Ovary (tissue), 9 donors: ENCODE measurements around the gene ZNF839. TPM values are rescaled to one million over a fixed set of nuclear protein-coding genes. Genes with fewer than 3 reads are reported as not detected.

Source experiments
- DNase-seq, 5 donors: peaks; one replicate each; pipeline ENCODE4 v3.0.0-alpha.2; 2019 to 2020
- H3K27ac ChIP-seq, 2 donors: fragments of 200-600 bp; one replicate each; pipeline versions ENCODE4 v1.5.1 to v1.8.0; 2019 to 2022
- H3K27me3 ChIP-seq: fragments of 200-600 bp; one replicate; pipeline ENCODE4 v1.8.0; 2022
- H3K36me3 ChIP-seq: fragments of 200-600 bp; sonication (generic); one replicate; pipeline ENCODE4 v1.5.1; 2019
- H3K4me1 ChIP-seq: one replicate; pipeline ENCODE4 v1.8.1; 2013; ENCODE audit warnings: mild to moderate bottlenecking, moderate library complexity; ENCODE audit not compliant: insufficient read depth
- H3K4me3 ChIP-seq: fragments of 200-600 bp; sonication (generic); one replicate; pipeline ENCODE4 v1.5.1; 2017
- H3K9me3 ChIP-seq, 2 donors: fragments of 200-600 bp in 1 of 2; sonication (generic) in 1 of 2; one replicate each; pipeline versions ENCODE4 v1.5.1 to v1.8.1; 2013 to 2019; ENCODE audit warnings: mild to moderate bottlenecking in 1 of 2, moderate library complexity in 1 of 2
- EP300 ChIP-seq: sonication (generic); formaldehyde crosslinking; IDR thresholded peaks from one replicate; pipeline ENCODE4 v1.6.1; 2017; ENCODE audit warnings: antibody characterized with exemption
- POLR2A ChIP-seq: fragments of 450-650 bp; IDR thresholded peaks from one replicate; pipeline ENCODE4 v1.6.1; 2017; ENCODE audit warnings: antibody characterized with exemption, mild to moderate bottlenecking, moderate library complexity
- WGBS, 3 donors: extraction: QIAGEN DNeasy Blood & Tissue Kit in 1 of 3; methylation state at CpG; one replicate each; pipeline versions ENCODE4 v1.1.5 to v1.1.7; 2013 to 2017; 5-methylcytosine and 5-hydroxymethylcytosine counted together
- intact Hi-C, 4 donors: fragments of 100-400 bp; cut with DNase I; formaldehyde crosslinking; loops; one replicate each; pipeline versions ENCODE4 v1.11.0 to v1.15.1; 2022 to 2023
- polyA plus RNA-seq, 2 donors: library from polyadenylated mRNA; stranded (reverse); fragments of 200-250 nt in 1 of 2; fragments of 350-450 nt in 1 of 2; fragmentation: Illumina TruSeq in 1 of 2; extraction: RNeasy Lipid Tissue Mini Kit (QIAGEN cat#74804) in 1 of 2; gene quantifications; one replicate each; pipeline ENCODE4 v1.2.3, GENCODE V29; 2013 to 2014
- total RNA-seq, 7 donors: library from RNA; depleted of rRNA in 2 of 7; stranded (reverse); fragments of >200 nt in 2 of 7; fragmentation: NEBNext Ultra II Directional in 3 of 7; extraction: Animal tissue kit (Norgen Biotek cat#: 25700) in 3 of 7; gene quantifications; one replicate each; pipeline versions ENCODE4 v1.1.0 to v1.2.4, GENCODE V29; 2016 to 2023
- TF ChIP-seq, protein P1 (sequence below), 3 donors: fragments of 450-650 bp in 2 of 3; fragments of 200-600 bp in 1 of 3; IDR thresholded peaks; one replicate each; pipeline versions ENCODE4 v1.5.1 to v1.8.0; 2016 to 2022; ENCODE audit warnings: antibody characterized with exemption in 3 of 3, mild to moderate bottlenecking in 1 of 3
- donor health status: DM: no; HTN: no; CAD: no; lungs with moderate emphysema.
- donor health status: DM: no; HTN: no; CAD: no.
- donor health status: Bipolar disorder and iron deficiency.
- donor health status: DM: yes; HTN: yes; CAD: no.
- donor health status: DM: no; HTN: no; CAD: no.
- donor health status: DM: yes; HTN: yes; CAD: no.

Gene ZNF839
- total and polyA plus RNA-seq, 9 donors: 6.4 to 14.9 (median 12.2) TPM

DNA sequence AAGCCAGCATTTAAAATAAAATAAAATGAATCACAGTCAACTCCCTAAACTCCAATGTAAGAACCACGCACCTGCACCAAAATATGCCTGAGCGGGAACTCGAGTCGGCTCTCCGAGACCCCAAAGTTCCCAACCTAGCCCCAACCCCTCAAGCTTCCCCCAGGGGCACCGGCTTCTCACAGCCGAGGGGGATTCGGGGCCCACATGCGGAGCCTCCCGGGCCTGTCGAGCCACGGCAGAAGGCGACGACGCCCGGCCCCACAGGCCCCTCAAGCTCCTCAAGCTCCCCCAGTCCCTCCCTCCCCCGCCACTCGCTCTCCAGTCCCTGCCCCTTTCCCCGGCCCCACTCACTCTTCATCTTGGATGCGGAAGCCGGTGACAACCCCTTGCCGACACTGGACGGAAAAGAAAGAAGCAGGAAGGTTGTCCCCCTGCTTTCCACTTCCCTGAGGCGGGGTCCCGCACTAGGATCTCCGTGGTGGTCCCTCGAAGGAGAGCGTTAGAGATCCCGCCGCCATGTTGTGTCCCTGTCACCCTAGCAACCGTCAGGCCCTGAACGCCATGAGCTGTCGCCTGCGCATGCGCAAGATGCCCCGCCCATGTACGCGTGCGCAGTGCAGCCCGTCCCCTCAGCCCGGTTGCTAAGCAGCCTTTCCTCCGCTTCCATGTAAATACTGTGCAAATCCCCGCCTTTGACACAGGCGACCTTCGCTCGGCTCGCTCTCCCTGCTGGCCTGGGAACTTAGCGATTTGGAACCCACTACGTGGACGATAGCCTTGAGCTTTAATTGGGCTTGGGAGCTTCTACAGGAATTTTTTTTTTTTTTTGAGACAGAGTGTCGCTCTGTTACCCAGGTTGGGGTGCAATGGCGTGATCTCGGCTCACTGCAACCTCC lies 14.7 kb upstream of the ZNF839 start, which contains the start of gene MOK:
Gene MOK (minus strand): TSS at position 554 of the 896 bp plus-strand sequence. CDS start 196 bp downstream, at position 358.
- 0 to 1% (median 1%) methylated on average over 50 to 53 of the region's 53 CpGs for WGBS, 3 donors
- Histone ChIP-seq H3K27ac (no peak within 1 kb of the TSS), H3K27me3 (no peaks in the 10 kb centered on the region), H3K4me3 (peak within 1 kb of the TSS; percentile 83), H3K9me3 (no peaks in the 10 kb centered on the region), H3K4me1 (no peaks in the 10 kb centered on the region), H3K36me3 (no peaks in the 10 kb centered on the region)
- intact Hi-C loops: no loop called here
- DNase-seq: peak; percentile 94 to 98 (median 98)
- TF ChIP-seq POLR2A (peak; percentile 63), EP300 (no peak)
- TF ChIP-seq, protein P1, sequence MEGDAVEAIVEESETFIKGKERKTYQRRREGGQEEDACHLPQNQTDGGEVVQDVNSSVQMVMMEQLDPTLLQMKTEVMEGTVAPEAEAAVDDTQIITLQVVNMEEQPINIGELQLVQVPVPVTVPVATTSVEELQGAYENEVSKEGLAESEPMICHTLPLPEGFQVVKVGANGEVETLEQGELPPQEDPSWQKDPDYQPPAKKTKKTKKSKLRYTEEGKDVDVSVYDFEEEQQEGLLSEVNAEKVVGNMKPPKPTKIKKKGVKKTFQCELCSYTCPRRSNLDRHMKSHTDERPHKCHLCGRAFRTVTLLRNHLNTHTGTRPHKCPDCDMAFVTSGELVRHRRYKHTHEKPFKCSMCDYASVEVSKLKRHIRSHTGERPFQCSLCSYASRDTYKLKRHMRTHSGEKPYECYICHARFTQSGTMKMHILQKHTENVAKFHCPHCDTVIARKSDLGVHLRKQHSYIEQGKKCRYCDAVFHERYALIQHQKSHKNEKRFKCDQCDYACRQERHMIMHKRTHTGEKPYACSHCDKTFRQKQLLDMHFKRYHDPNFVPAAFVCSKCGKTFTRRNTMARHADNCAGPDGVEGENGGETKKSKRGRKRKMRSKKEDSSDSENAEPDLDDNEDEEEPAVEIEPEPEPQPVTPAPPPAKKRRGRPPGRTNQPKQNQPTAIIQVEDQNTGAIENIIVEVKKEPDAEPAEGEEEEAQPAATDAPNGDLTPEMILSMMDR (IDR thresholded peaks at IDR 0.05): no peak

DNA sequence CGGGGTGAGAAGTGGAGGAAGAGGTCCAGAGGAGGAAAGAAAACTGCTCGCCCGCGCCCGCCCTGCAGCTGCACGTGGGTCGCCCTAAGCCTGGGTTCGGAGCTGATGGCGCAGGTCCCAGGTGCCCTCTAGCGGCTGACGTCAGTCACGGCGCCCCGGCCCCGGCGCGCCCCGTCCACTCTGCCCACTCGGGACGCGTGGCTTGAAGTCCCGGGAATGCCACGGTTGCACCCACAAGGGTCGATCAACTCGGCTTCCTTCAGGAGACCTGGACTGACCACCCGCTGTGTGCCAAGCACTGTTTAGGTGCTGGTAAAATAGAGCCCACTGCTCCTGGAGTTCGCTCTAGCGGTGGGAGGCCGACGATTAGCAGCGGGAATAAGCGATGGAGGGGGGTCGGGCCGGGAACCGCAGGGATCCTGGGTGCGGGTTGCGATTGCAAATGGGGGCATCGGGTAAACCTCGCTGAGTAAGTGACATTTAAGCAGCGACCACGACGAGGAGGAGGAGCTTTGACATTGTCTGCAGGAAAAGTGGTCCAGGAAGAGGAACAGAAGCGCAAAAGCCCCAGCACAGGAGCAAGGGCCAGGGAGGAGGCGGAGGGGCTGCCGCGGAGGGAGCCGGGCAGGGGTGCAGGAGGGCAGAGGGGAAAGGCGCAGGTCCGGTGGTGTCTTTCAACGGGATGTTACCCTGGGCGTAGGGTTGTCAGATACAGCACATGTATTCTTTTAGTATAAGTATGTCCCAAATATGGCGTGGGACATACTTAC lies 5.1 kb upstream of the ZNF839 start:
- Histone ChIP-seq H3K4me3 (peak overlapping the region; percentile 41), H3K9me3 (no peaks in the 10 kb centered on the region), H3K27me3 (no peaks in the 10 kb centered on the region), H3K36me3 (no peaks in the 10 kb centered on the region), H3K4me1 (peaks cover 7% of the 10 kb centered on the region), H3K27ac (peak overlapping the region in 1 of 2 donors; percentile 6)
- WGBS, 3 donors: 5 to 8% (median 7%) methylated on average over 52 of the region's 52 CpGs
- peak; percentile 82 to 91 (median 88) for DNase-seq
- TF ChIP-seq EP300 (no peak), POLR2A (no peak)
- TF ChIP-seq, protein P1 (IDR thresholded peaks at IDR 0.05): peak; percentile 83 to 96 (median 93)
- intact Hi-C loops: loop anchor here (2.0 to 10.0 kb wide), 3 partner anchors 77 to 220 kb away; no protein-coding TSS in a partner anchor

DNA sequence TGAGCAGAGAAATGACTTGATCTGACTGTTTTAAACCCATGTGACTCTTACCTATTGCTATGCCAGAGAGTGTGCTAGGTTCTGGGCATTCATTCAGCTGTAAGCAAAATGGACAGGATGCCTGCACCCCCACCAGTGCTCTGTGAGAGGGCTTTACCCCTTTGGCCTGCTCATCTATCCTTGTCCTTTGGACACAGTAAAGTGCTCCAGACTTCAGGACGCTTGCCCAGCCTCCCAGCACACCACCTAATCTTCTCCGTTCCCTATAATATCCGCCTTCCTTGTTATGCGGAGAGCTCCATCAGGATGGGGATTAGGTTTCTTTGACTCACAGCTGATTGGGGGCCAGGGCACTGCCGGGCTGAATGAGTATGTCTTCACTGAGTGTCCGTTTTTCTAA lies 4.4 kb upstream of the ZNF839 start:
- DNase-seq: no peak
- 84 to 89% (median 84%) methylated on average over 6 of the region's 6 CpGs for WGBS, 3 donors
- peaks cover 7% of the 10 kb centered on the region for H3K4me1 ChIP-seq
- H3K4me3 ChIP-seq: no peak overlapping the region
- H3K27ac ChIP-seq: no peak overlapping the region
- intact Hi-C loops: loop anchor here in 2 of 4 donors (2.0 to 10.0 kb wide), 2 partner anchors 80 to 220 kb away; no protein-coding TSS in a partner anchor
- H3K9me3 ChIP-seq: no peaks in the 10 kb centered on the region
- H3K27me3 ChIP-seq: no peaks in the 10 kb centered on the region
- no peak for TF ChIP-seq EP300
- no peak for TF ChIP-seq POLR2A
- TF ChIP-seq, protein P1 (IDR thresholded peaks at IDR 0.05): no peak
- no peaks in the 10 kb centered on the region for H3K36me3 ChIP-seq

DNA sequence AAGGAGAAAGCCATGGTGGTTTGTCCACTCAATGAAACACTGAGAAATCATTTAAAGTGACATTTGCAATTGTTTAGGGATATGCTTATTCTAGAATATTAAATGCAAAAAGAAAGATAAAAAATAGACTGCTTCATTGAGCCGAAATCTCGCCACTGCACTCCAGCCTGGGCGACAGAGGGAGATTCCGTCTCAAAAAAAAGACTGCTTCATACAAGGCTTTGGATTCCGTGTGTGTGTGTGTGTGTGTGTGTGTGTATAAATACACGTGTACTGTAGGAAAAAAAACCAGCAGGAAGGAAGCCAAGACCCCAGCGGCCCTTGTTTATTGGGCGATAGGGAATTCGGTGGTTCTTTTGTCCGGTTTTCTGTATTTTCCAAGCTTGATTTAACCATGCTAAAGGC lies 3.2 kb upstream of the ZNF839 start:
- Histone ChIP-seq H3K27ac (peak overlapping the region in 1 of 2 donors; percentile 49), H3K4me1 (peaks cover 13% of the 10 kb centered on the region), H3K36me3 (no peaks in the 10 kb centered on the region), H3K9me3 (no peaks in the 10 kb centered on the region), H3K27me3 (no peaks in the 10 kb centered on the region), H3K4me3 (peak overlapping the region; percentile 43)
- no peak for TF ChIP-seq POLR2A
- DNase-seq: peak; percentile 58 to 72 (median 61)
- 1 to 2% (median 2%) methylated on average over 10 of the region's 10 CpGs for WGBS, 3 donors
- intact Hi-C loops: loop anchor here in 1 of 4 donors (2.0 to 10.0 kb wide), 2 partner anchors 222 to 352 kb away; partner anchors contain the start of gene DYNC1H1
